ENCODE measurements around the gene UBFD1.

DNA sequence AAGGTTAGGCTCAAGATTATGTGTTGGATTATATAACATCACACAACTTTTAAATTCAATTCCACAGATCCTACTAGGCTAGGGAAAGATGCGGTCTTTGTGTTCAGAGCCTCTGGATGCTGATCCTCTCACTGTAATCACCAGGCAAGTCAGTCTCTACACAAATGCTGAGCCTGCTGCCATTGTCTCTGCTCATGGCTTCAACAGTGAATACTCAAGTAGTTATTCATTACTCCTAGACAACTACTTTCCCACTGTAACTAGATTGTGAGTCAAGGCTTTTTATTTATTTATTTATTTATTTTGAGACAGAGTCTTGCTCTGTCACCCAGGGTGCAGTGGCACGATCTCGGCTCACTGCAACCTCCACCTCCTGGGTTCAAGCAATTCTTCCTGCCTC, 54.4 kb downstream of the UBFD1 start:
- TF ChIP-seq EP300 (IDR thresholded peaks at IDR 0.05; ENCODE audit: borderline replicate concordance in 1 of 2, low read depth in 2 of 2, low read length in 2 of 2): no peak
- TF ChIP-seq, protein P1, sequence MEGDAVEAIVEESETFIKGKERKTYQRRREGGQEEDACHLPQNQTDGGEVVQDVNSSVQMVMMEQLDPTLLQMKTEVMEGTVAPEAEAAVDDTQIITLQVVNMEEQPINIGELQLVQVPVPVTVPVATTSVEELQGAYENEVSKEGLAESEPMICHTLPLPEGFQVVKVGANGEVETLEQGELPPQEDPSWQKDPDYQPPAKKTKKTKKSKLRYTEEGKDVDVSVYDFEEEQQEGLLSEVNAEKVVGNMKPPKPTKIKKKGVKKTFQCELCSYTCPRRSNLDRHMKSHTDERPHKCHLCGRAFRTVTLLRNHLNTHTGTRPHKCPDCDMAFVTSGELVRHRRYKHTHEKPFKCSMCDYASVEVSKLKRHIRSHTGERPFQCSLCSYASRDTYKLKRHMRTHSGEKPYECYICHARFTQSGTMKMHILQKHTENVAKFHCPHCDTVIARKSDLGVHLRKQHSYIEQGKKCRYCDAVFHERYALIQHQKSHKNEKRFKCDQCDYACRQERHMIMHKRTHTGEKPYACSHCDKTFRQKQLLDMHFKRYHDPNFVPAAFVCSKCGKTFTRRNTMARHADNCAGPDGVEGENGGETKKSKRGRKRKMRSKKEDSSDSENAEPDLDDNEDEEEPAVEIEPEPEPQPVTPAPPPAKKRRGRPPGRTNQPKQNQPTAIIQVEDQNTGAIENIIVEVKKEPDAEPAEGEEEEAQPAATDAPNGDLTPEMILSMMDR (IDR thresholded peaks at IDR 0.05; ENCODE audit: control extremely low read depth in 1 of 3, insufficient read depth in 1 of 3, low read depth in 1 of 3, low read length in 3 of 3): no peak
- TF ChIP-seq EZH2 (IDR thresholded peaks at IDR 0.05; ENCODE audit: low read depth, low read length, severe bottlenecking): no peak
- TF ChIP-seq YY1 (IDR thresholded peaks at IDR 0.05; ENCODE audit: low read depth, low read length): no peak
- TF ChIP-seq MAFK (IDR thresholded peaks at IDR 0.05; ENCODE audit: low read depth, low read length): no peak
- TF ChIP-seq SP1 (IDR thresholded peaks at IDR 0.05; ENCODE audit: low read depth, low read length): no peak
- TF ChIP-seq POLR2A (IDR thresholded peaks at IDR 0.05; ENCODE audit: control extremely low read depth in 1 of 2, low read depth in 2 of 2, low read length in 2 of 2): no peak
- TF ChIP-seq KDM5A (IDR thresholded peaks at IDR 0.05; ENCODE audit: low read length): no peak
- no peak for TF ChIP-seq RXRA (IDR thresholded peaks at IDR 0.05; ENCODE audit: insufficient read depth, low read depth, low read length)
- TF ChIP-seq POLR2AphosphoS5 (IDR thresholded peaks at IDR 0.05; ENCODE audit: low read depth, low read length): no peak
- TF ChIP-seq ZNF274 (IDR thresholded peaks at IDR 0.05; ENCODE audit: borderline replicate concordance, extremely low read depth, low read length): no peak
- TF ChIP-seq NRF1 (IDR thresholded peaks at IDR 0.05; ENCODE audit: low read depth, low read length): no peak
- TF ChIP-seq CBX5 (IDR thresholded peaks at IDR 0.05; ENCODE audit: low read depth, low read length): no peak
- no peak for TF ChIP-seq RNF2 (IDR thresholded peaks at IDR 0.05; ENCODE audit: borderline replicate concordance, low read depth, low read length, missing control alignments, poor library complexity, severe bottlenecking)

Measured in H1 (cell line).